HG03571 (cell line): Measurements from ENCODE around the gene RUFY2.
"Not testable (repeated sequence)": the region's sequence is repeated elsewhere in the genome, so short reads cannot be mapped to it uniquely, and the experiment has no call there.

ENCODE experiments used
- ATAC-seq: cut with Tn5 transposase; IDR thresholded peaks from one replicate; pipeline ENCODE4 v1.9.1; 2021; ENCODE audit not compliant: unreplicated experiment

The RUFY2 gene

GRCh38 chr10:68329506-68329861 lies 77.6 kb downstream of the RUFY2 start:
- no peak for ATAC-seq

- no peak for ATAC-seq
Observed at GRCh38 chr10:68327889-68328786, 78.9 kb downstream of the RUFY2 start.

GRCh38 chr10:68324396-68324795 lies 82.7 kb downstream of the RUFY2 start:
- not testable (repeated sequence) for ATAC-seq

- no peak for ATAC-seq
Observed at GRCh38 chr10:68318331-68319059, 88.6 kb downstream of the RUFY2 start.

DNA sequence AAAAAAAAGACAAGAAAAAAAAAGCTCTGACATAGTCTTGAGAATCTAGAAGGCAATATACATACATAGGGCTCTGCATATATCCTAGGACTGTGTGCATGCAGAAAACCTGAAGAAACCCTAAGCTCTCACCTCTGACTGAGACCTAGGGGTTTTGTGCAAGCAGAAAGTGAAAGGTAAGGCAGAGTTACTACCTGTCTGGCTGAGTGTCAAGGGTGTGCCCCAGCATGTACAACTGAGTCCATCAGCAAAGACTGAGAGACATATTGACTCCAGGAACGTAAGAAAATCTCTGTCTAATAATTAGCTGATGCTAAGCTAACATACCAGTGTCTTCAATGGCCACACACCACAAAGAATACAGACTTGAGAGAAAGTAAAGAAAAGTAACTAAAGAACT lies 91.5 kb downstream of the RUFY2 start:
- ATAC-seq: no peak

- not testable (repeated sequence) for ATAC-seq
Observed at GRCh38 chr10:68314930-68315329, 92.1 kb downstream of the RUFY2 start.

DNA sequence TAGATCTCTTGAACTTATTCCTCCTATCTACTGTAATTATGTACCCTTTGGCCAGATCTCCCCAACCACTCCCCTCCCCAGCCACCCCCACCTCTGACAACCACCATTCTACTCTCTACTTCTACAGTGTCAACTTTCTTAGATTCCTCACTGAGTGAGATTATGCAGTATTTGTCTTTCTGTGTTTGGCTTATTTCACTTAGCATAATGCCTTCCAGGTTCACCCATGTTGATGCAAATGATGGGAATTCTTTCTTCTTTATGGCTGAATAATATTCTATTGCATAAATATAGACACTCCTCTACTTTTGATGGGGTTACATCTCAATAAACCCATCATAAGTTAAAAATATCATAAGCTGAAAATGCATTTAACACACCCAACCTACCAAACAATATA lies 96.5 kb downstream of the RUFY2 start:
- no peak for ATAC-seq

DNA sequence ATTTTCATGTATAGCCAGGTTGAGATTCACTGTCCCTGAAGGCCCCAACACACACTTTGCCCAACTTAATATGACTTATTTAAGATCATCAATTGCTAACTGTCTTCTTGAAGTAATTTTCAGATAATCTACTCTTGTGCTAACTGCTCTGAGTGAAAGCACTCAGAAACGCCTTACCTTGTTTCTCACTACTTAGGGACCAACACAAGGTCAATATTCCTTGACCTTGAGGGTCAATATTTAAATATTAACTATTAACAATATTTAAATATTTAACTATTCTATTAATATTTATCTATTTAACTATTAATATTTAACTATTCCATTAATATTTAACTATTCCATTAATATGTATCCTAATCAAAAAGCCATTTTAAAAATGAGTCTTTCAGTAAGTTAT lies 101.2 kb downstream of the RUFY2 start:
- no peak for ATAC-seq

GRCh38 chr10:68303849-68304412 lies 103.1 kb downstream of the RUFY2 start:
- no peak for ATAC-seq

- ATAC-seq: no peak
Observed at GRCh38 chr10:68302871-68303270, 104.2 kb downstream of the RUFY2 start.

DNA sequence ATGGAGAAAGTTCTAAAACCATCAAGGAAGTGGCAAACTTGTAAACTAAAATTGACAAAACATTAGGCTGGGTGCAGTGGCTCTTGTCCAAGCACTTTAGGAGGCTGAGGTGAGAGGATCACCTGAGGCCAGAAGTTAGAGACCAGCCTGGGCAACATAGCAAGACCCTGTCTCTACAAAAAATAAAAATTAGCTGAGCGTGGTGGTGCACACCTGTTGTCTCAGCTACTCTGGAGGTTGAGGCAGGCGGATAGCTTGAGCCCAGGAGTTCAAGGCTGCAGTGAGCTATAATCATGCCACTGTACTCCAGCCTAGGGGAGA lies 104.6 kb downstream of the RUFY2 start:
- ATAC-seq: no peak

DNA sequence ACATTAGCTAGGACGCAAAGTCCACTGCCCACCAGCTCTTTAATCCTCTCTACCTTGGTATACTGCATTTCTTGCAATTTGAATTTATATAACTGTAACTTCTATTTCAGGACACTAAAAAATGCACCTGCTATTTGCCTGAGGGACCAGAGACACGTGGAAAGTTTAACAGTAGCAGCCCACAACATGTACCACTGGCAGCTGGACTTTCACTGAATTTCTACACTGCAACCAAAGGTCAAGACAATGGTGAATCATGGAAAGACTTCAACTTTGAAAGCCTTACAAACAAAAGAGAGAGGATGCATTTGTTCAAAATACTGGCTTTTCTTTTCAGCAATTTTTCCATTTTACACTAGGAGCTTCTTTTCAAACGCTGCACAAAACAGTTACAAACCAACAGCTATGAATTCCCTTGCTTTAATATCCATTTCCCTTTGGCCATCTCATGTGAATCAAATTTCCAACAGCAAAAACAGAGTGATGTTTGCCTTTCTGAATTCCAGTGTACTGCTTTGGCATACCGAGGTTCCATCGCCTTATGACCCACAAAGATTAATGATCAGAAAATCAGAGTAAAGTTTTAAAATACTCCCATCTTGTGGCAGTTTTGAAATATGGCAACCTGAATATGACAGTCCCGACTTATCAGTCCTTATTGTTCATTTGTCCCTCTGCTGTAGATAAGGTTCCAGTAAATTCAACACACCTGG lies 105.1 kb downstream of the RUFY2 start:
- ATAC-seq: no peak

DNA sequence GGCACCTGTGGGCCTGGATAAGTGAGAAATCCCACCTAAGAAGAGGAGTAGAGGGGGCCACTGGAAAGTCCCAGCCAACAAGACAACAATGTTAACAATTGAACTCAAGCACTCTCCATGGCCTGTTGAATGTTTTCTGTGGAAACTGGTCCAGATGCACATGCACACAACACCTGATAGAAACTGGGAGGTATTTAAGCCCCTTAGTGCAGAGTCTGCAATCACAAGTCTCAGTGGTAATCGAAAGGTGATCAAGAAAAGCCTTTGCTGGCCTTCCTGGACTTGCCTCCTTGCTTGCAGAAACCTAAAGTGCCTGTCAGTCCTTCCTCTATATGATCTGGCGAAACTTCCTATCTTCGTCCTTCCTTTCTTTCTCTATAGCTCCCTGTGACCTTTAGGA lies 105.8 kb downstream of the RUFY2 start:
- no peak for ATAC-seq

- ATAC-seq: no peak
Observed at GRCh38 chr10:68296843-68297663, 110.0 kb downstream of the RUFY2 start.
